NAMALWA (cell line): Measurements from ENCODE around the gene NPAS2.

Source experiments
- DNase-seq: peaks from one replicate; pipeline ENCODE4 v3.0.0-alpha.2; 2015; ENCODE audit warnings: low spot score

NPAS2 gene

GRCh38 chr2:100967716-100968115 is 147.8 kb downstream of the NPAS2 start:
- DNase-seq = no peak

GRCh38 chr2:100968146-100969145 is 148.5 kb downstream of the NPAS2 start:
- DNase-seq = no peak

GRCh38 chr2:100969998-100970397 is 150.1 kb downstream of the NPAS2 start:
- no peak for DNase-seq

- no peak for DNase-seq
These were observed 151.3 kb downstream of the NPAS2 start for GRCh38 chr2:100971221-100971620.

- DNase-seq = no peak
These were observed 152.5 kb downstream of the NPAS2 start for GRCh38 chr2:100972452-100972851.

GRCh38 chr2:100974712-100975520 is 155.0 kb downstream of the NPAS2 start:
- no peak for DNase-seq

- no peak for DNase-seq
These were observed 155.5 kb downstream of the NPAS2 start for GRCh38 chr2:100975521-100975785.

GRCh38 chr2:100976061-100976460 is 156.1 kb downstream of the NPAS2 start:
- no peak for DNase-seq

- DNase-seq = peak; percentile 15
These were observed 156.9 kb downstream of the NPAS2 start for GRCh38 chr2:100976645-100977391.

- DNase-seq = no peak
These were observed 157.6 kb downstream of the NPAS2 start for GRCh38 chr2:100977511-100977910.

- DNase-seq = no peak
These were observed 158.7 kb downstream of the NPAS2 start for GRCh38 chr2:100978582-100979191.

- no peak for DNase-seq
These were observed 160.1 kb downstream of the NPAS2 start for GRCh38 chr2:100980046-100980445.

GRCh38 chr2:100981011-100981410 is 161.1 kb downstream of the NPAS2 start:
- DNase-seq = no peak

- no peak for DNase-seq
These were observed 162.5 kb downstream of the NPAS2 start for GRCh38 chr2:100982431-100982861.

GRCh38 chr2:100983201-100983600 is 163.3 kb downstream of the NPAS2 start:
- DNase-seq = no peak

- DNase-seq = no peak
These were observed 163.9 kb downstream of the NPAS2 start for GRCh38 chr2:100983684-100984310.

- DNase-seq = peak; percentile 81
These were observed 165.0 kb downstream of the NPAS2 start for GRCh38 chr2:100984892-100985307.

GRCh38 chr2:100986157-100986556 is 166.2 kb downstream of the NPAS2 start:
- no peak for DNase-seq

- DNase-seq = no peak
These were observed 167.6 kb downstream of the NPAS2 start for GRCh38 chr2:100987536-100987935.

- DNase-seq = no peak
These were observed 168.0 kb downstream of the NPAS2 start for GRCh38 chr2:100987974-100988373.

- DNase-seq = no peak
These were observed 168.9 kb downstream of the NPAS2 start for GRCh38 chr2:100988630-100989417.
